NT2/D1 (cell line): Measurements from ENCODE around the gene BPGM.
A peak's percentile ranks its signal among the peaks of the same experiment; 100 is the strongest.

Experiments used
- DNase-seq: peaks from one replicate; pipeline ENCODE4 v3.0.0-alpha.2; 2011; ENCODE audit warnings: low read depth, low spot score
- H3K27me3 ChIP-seq: 2 replicates; pipeline ENCODE4 v1.6.0; 2011; ENCODE audit warnings: mild to moderate bottlenecking; ENCODE audit not compliant: insufficient read length, insufficient read depth
- H3K36me3 ChIP-seq: 2 replicates; pipeline ENCODE4 v1.6.1; 2011; ENCODE audit warnings: mild to moderate bottlenecking, low read length, mixed read lengths; ENCODE audit not compliant: insufficient read depth, insufficient read length
- H3K4me1 ChIP-seq: 2 replicates; pipeline ENCODE4 v1.5.1; 2011; ENCODE audit not compliant: insufficient read depth, insufficient read length
- H3K4me3 ChIP-seq: 2 replicates; pipeline ENCODE4 v1.5.1; 2011; ENCODE audit warnings: low read depth; ENCODE audit not compliant: insufficient read length
- H3K9ac ChIP-seq: 2 replicates; pipeline ENCODE4 v1.6.0; 2011; ENCODE audit warnings: low read depth; ENCODE audit not compliant: insufficient read length
- H3K9me3 ChIP-seq: 2 replicates; pipeline ENCODE4 v1.5.1; 2011; ENCODE audit warnings: mild to moderate bottlenecking, low read length; ENCODE audit not compliant: insufficient read depth
- SUZ12 ChIP-seq: IDR thresholded peaks from 2 replicates; pipeline ENCODE4 v1.6.1; 2011; ENCODE audit not compliant: insufficient read length, insufficient read depth; ENCODE audit errors: extremely low read depth
- YY1 ChIP-seq: IDR thresholded peaks from 2 replicates; pipeline ENCODE4 v1.6.1; 2011; ENCODE audit not compliant: insufficient read length, insufficient read depth
- ZNF274 ChIP-seq: IDR thresholded peaks from 2 replicates; pipeline ENCODE4 v1.6.1; 2011; ENCODE audit warnings: mild to moderate bottlenecking, low read depth, low read length

The BPGM gene

GRCh38 chr7:134699021-134699818, 52.6 kb downstream of the BPGM start:
- Histone ChIP-seq H3K9me3 (no peaks in the 10 kb centered on the region), H3K36me3 (no peaks in the 10 kb centered on the region), H3K9ac (no peak overlapping the region), H3K4me1 (peaks cover 3% of the 10 kb centered on the region), H3K4me3 (no peak overlapping the region), H3K27me3 (no peaks in the 10 kb centered on the region)
- no peak for TF ChIP-seq ZNF274
- TF ChIP-seq SUZ12 = no peak
- TF ChIP-seq YY1 = no peak
- DNase-seq = peak; percentile 38

- H3K36me3 ChIP-seq = no peaks in the 10 kb centered on the region
- H3K4me1 ChIP-seq = peaks cover 3% of the 10 kb centered on the region
- TF ChIP-seq YY1 (no peak), SUZ12 (no peak), ZNF274 (no peak)
- no peak for DNase-seq
- no peak overlapping the region for H3K4me3 ChIP-seq
- no peaks in the 10 kb centered on the region for H3K9me3 ChIP-seq
- no peak overlapping the region for H3K9ac ChIP-seq
- no peaks in the 10 kb centered on the region for H3K27me3 ChIP-seq
Measured at GRCh38 chr7:134699899-134700298, 53.2 kb downstream of the BPGM start.

- no peak for DNase-seq
- TF ChIP-seq YY1 (no peak), SUZ12 (no peak), ZNF274 (no peak)
- H3K4me3 ChIP-seq = no peak overlapping the region
- H3K27me3 ChIP-seq = no peaks in the 10 kb centered on the region
- no peak overlapping the region for H3K9ac ChIP-seq
- no peaks in the 10 kb centered on the region for H3K36me3 ChIP-seq
- H3K9me3 ChIP-seq = no peaks in the 10 kb centered on the region
- no peaks in the 10 kb centered on the region for H3K4me1 ChIP-seq
Measured at GRCh38 chr7:134701272-134701671, 54.6 kb downstream of the BPGM start.

- no peaks in the 10 kb centered on the region for H3K4me1 ChIP-seq
- no peaks in the 10 kb centered on the region for H3K27me3 ChIP-seq
- no peak for TF ChIP-seq YY1
- no peak for TF ChIP-seq ZNF274
- no peak for TF ChIP-seq SUZ12
- no peak for DNase-seq
- H3K9ac ChIP-seq = no peak overlapping the region
- H3K9me3 ChIP-seq = no peaks in the 10 kb centered on the region
- H3K36me3 ChIP-seq = no peaks in the 10 kb centered on the region
- H3K4me3 ChIP-seq = no peak overlapping the region
Measured at GRCh38 chr7:134702366-134703240, 56.0 kb downstream of the BPGM start.

- no peak overlapping the region for H3K9ac ChIP-seq
- no peaks in the 10 kb centered on the region for H3K36me3 ChIP-seq
- no peaks in the 10 kb centered on the region for H3K4me1 ChIP-seq
- no peak overlapping the region for H3K4me3 ChIP-seq
- H3K9me3 ChIP-seq = no peaks in the 10 kb centered on the region
- no peak for DNase-seq
- TF ChIP-seq ZNF274 (no peak), SUZ12 (no peak), YY1 (no peak)
- no peaks in the 10 kb centered on the region for H3K27me3 ChIP-seq
Measured at GRCh38 chr7:134703241-134703594, 56.6 kb downstream of the BPGM start.

GRCh38 chr7:134703782-134704181, 57.1 kb downstream of the BPGM start:
- no peak overlapping the region for H3K4me3 ChIP-seq
- no peaks in the 10 kb centered on the region for H3K9me3 ChIP-seq
- H3K4me1 ChIP-seq = no peaks in the 10 kb centered on the region
- H3K36me3 ChIP-seq = no peaks in the 10 kb centered on the region
- peak; percentile 25 for DNase-seq
- H3K27me3 ChIP-seq = no peaks in the 10 kb centered on the region
- no peak overlapping the region for H3K9ac ChIP-seq
- TF ChIP-seq SUZ12 (no peak), ZNF274 (no peak)

GRCh38 chr7:134704827-134705226, 58.2 kb downstream of the BPGM start:
- no peak for TF ChIP-seq ZNF274
- no peak for TF ChIP-seq SUZ12
- TF ChIP-seq YY1 = no peak
- H3K9ac ChIP-seq = no peak overlapping the region
- DNase-seq = no peak

More at GRCh38 chr7:134704827-134705226, 58.2 kb downstream of the BPGM start:
- Histone ChIP-seq H3K4me3 (no peak overlapping the region), H3K27me3 (no peaks in the 10 kb centered on the region), H3K9me3 (no peaks in the 10 kb centered on the region), H3K4me1 (no peaks in the 10 kb centered on the region), H3K36me3 (no peaks in the 10 kb centered on the region)
